22Rv1 (cell line): ENCODE results near the gene RAP1GAP2.

Experiments used
- H3K27ac ChIP-seq: fragments of 450-650 bp; 2 replicates; pipeline ENCODE4 v1.5.1; 2017
- CTCF ChIP-seq: fragments of 450-650 bp; IDR thresholded peaks from 2 replicates; pipeline ENCODE4 v1.5.1; 2017; ENCODE audit warnings: mild to moderate bottlenecking
- ZFX ChIP-seq: fragments of 450-650 bp; IDR thresholded peaks from 2 replicates; pipeline ENCODE4 v1.6.1; 2017; ENCODE audit warnings: antibody characterized with exemption, borderline replicate concordance

The RAP1GAP2 gene

DNA sequence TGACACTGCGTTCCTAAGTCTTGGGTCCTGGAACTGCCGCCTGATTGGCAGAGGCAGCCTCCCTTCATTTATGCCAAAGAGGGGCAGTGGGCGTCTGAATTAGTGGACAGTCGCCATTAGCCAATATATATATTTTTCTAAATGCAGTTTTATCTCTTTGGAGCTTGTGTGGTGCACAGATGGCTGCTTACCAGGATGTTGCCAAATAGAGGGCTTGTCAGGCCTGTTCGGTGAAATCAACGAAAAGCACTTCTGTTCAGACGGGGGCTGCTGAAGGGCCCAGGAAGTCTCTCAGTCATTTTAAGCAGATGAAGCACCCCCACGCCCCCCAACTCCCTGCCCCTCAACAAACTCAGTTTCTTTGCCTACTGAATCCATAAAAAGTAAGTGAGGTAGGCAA, 66.0 kb downstream of the RAP1GAP2 start:
- TF ChIP-seq ZFX (no peak), CTCF (no peak)
- no peak overlapping the region for H3K27ac ChIP-seq

DNA sequence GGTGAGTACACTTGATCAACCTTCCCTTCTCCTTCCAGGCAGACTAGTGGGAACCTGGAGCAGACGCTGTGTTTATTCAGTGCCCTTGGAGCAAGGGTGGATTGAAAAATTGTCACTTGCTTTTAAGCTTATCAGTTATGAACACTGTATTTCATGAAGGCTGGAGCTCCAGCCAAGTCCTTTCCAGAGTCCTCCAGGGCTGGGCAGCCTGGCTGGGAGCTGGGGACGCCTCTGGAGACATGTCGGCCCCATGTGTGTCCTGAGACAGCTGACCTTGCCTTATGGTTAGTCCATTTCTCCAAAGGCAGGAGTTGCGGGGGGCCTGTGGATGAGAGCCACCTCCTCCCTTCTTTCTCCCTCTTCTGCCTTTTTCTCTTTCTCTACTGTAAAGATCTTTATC, 67.0 kb downstream of the RAP1GAP2 start:
- no peak overlapping the region for H3K27ac ChIP-seq
- TF ChIP-seq ZFX (no peak), CTCF (no peak)

- TF ChIP-seq ZFX = no peak
- no peak for TF ChIP-seq CTCF
These were observed 69.0 kb downstream of the RAP1GAP2 start for GRCh38 chr17:2865228-2865627.

GRCh38 chr17:2867441-2868424, 71.5 kb downstream of the RAP1GAP2 start:
- H3K27ac ChIP-seq = no peak overlapping the region
- TF ChIP-seq ZFX = no peak
- no peak for TF ChIP-seq CTCF

More at GRCh38 chr17:2865228-2865627, 69.0 kb downstream of the RAP1GAP2 start:
- no peak overlapping the region for H3K27ac ChIP-seq

GRCh38 chr17:2869604-2870003, 73.4 kb downstream of the RAP1GAP2 start:
- no peak overlapping the region for H3K27ac ChIP-seq
- TF ChIP-seq CTCF = no peak
- no peak for TF ChIP-seq ZFX

- TF ChIP-seq CTCF (no peak), ZFX (no peak)
- H3K27ac ChIP-seq = no peak overlapping the region
These were observed 75.0 kb downstream of the RAP1GAP2 start for GRCh38 chr17:2871205-2871604.

GRCh38 chr17:2871720-2872119, 75.5 kb downstream of the RAP1GAP2 start:
- H3K27ac ChIP-seq = no peak overlapping the region
- TF ChIP-seq ZFX (no peak), CTCF (no peak)
